K562 (cell line): ENCODE data around the gene CALR3. TPM values are rescaled to one million over a fixed set of nuclear protein-coding genes. Genes with fewer than 3 reads are reported as not detected.
A peak's percentile ranks its signal among the peaks of the same experiment; 100 is the strongest.

Experiments used
- ATAC-seq: fragments of 200-7000 bp; cut with Tn5 transposase; 3 replicates; pipeline ENCODE4 v1.9.1; 2020; ENCODE audit warnings: moderate library complexity
- BruUV-seq: library from RNA; stranded (reverse); fragments of 400-500 nt; replicated peaks from 2 replicates; lab custom pipeline; 2021; lab: Mats Ljungman, UMichigan
- CTCF ChIA-PET: fragments of 300-600 bp; formaldehyde crosslinking; extraction: SDS; loops from one replicate; lab custom pipeline; 2021; ENCODE audit warnings: low intra/inter-chr PET ratio; lab: Yijun Ruan, JAX
- POLR2A ChIA-PET: fragments of 300-600, 350-650 bp; sonication (Branson Sonifier 250); formaldehyde crosslinking; extraction: SDS; loops from one replicate; lab custom pipeline; 2021; ENCODE audit warnings: antibody characterized with exemption, inconsistent platforms; lab: Yijun Ruan, JAX
- DNase-seq, 4 experiments: peaks; one replicate each; pipeline versions ENCODE4 v3.0.0 to v3.0.0-alpha.2; 2011 to 2018; ENCODE audit warnings: low spot score in 3 of 4, mixed read lengths in 3 of 4; ENCODE audit errors: extremely low read depth in 1 of 4
- FAIRE-seq: peaks from 2 replicates; lab custom pipeline; 2011; peaks lifted over from hg19 to GRCh38; lab: Jason Lieb, UNC
- H2AFZ ChIP-seq: 2 replicates; pipeline ENCODE4 v1.6.0; 2011; ENCODE audit warnings: low read depth, low read length, control low read depth, inconsistent platforms
- H3K27ac ChIP-seq: fragments of 200-600 bp; 3 replicates; pipeline ENCODE4 v1.8.0; 2011; ENCODE audit warnings: low read depth, mild to moderate bottlenecking, control low read depth, inconsistent platforms, low read length, moderate library complexity, mixed read lengths; ENCODE audit errors: extremely low read depth
- H3K27me3 ChIP-seq, 2 experiments: fragments of 300-600 bp in 1 of 2; 2 replicates in 1 of 2; 3 replicates in 1 of 2; pipeline versions ENCODE4 v1.6.0 to v1.8.0; 2011; ENCODE audit warnings: inconsistent platforms in 2 of 2, low read length in 2 of 2, mild to moderate bottlenecking in 1 of 2, mixed read lengths in 1 of 2, moderate library complexity in 1 of 2; ENCODE audit not compliant: control insufficient read depth in 2 of 2, insufficient read depth in 2 of 2
- H3K36me3 ChIP-seq: fragments of 300-600 bp; 3 replicates; pipeline ENCODE4 v1.8.0; 2011; ENCODE audit warnings: mild to moderate bottlenecking, low read length, inconsistent platforms; ENCODE audit not compliant: control insufficient read depth, insufficient read depth
- H3K4me1 ChIP-seq, 2 experiments: fragments of 200-600 bp in 1 of 2; replicated peaks in 1 of 2; 2 replicates in 1 of 2; 3 replicates in 1 of 2; pipeline versions ENCODE4 v1.5.1 to v1.8.0; 2011; ENCODE audit warnings: inconsistent platforms in 2 of 2, low read length in 2 of 2, mild to moderate bottlenecking in 1 of 2, mixed read lengths in 1 of 2, moderate library complexity in 1 of 2; ENCODE audit not compliant: control insufficient read depth in 2 of 2, insufficient read depth in 2 of 2
- H3K4me2 ChIP-seq: 2 replicates; pipeline ENCODE4 v1.6.1; 2011; ENCODE audit warnings: low read length, control low read depth, inconsistent platforms, mixed read lengths; ENCODE audit not compliant: insufficient read depth
- H3K4me3 ChIP-seq: fragments of 200-600 bp; sonication (generic), shearing (Covaris generic); 2 replicates; pipeline ENCODE4 v1.5.1; 2016; ENCODE audit warnings: control low read depth, inconsistent platforms
- H3K79me2 ChIP-seq: fragments of 200-600 bp; 3 replicates; pipeline ENCODE4 v1.8.0; 2011; ENCODE audit warnings: low read length, inconsistent platforms; ENCODE audit not compliant: control insufficient read depth, insufficient read depth
- H3K9ac ChIP-seq, 2 experiments: 2 replicates each; pipeline versions ENCODE4 v1.6.0 to v1.6.1; 2011; ENCODE audit warnings: low read depth in 2 of 2, low read length in 2 of 2, control low read depth in 1 of 2, inconsistent platforms in 1 of 2, mild to moderate bottlenecking in 1 of 2, mixed read lengths in 1 of 2; ENCODE audit not compliant: insufficient read depth in 1 of 2
- H3K9me1 ChIP-seq: one replicate; pipeline ENCODE4 v1.6.0; 2011; ENCODE audit warnings: inconsistent platforms, mild to moderate bottlenecking, low read length, moderate library complexity; ENCODE audit not compliant: control insufficient read depth, insufficient read depth
- H3K9me3 ChIP-seq: replicated peaks from 2 replicates; pipeline ENCODE4 v1.5.1; 2011; ENCODE audit warnings: low read depth, low read length, inconsistent platforms; ENCODE audit not compliant: control insufficient read depth, insufficient read depth
- H4K20me1 ChIP-seq: replicated peaks from 2 replicates; pipeline ENCODE4 v1.6.1; 2011; ENCODE audit warnings: low read length, inconsistent platforms, mixed read lengths; ENCODE audit not compliant: control insufficient read depth, insufficient read depth
- ASH1L ChIP-seq: fragments of 450-650 bp; IDR thresholded peaks from 2 replicates; pipeline ENCODE4 v1.6.1; 2018; ENCODE audit warnings: borderline replicate concordance, mild to moderate bottlenecking, low read depth; ENCODE audit not compliant: partially characterized antibody
- BACH1 ChIP-seq: fragments of 200-800 bp; sonication (Bioruptor generic); IDR thresholded peaks from 2 replicates; pipeline ENCODE4 v1.6.1; 2016; ENCODE audit warnings: missing genetic modification characterization, missing compliant biosample characterization
- CBFA2T3 ChIP-seq: fragments of 450-650 bp; IDR thresholded peaks from 2 replicates; pipeline ENCODE4 v1.6.1; 2017
- CCNT2 ChIP-seq: IDR thresholded peaks from 2 replicates; pipeline ENCODE4 v1.6.1; 2011; ENCODE audit warnings: borderline replicate concordance, low read depth, mild to moderate bottlenecking, moderate library complexity, mixed read lengths, low read length; ENCODE audit not compliant: insufficient read length; ENCODE audit errors: extremely low read depth
- FOXK1 ChIP-seq: sonication (generic); formaldehyde crosslinking; IDR thresholded peaks from 2 replicates; pipeline ENCODE4 v1.8.0; 2022; ENCODE audit warnings: missing genetic modification reagents, mild to moderate bottlenecking, borderline replicate concordance
- HOMEZ ChIP-seq: fragments of 250-450 bp; sonication (Bioruptor Pico); IDR thresholded peaks from 2 replicates; pipeline ENCODE4 v1.4.0; 2020; ENCODE audit warnings: mild to moderate bottlenecking, moderate library complexity
- JUND ChIP-seq, 2 experiments: IDR thresholded peaks; 2 replicates in 1 of 2; 3 replicates in 1 of 2; pipeline ENCODE4 v1.6.1; 2011; ENCODE audit warnings: borderline replicate concordance in 2 of 2, low read depth in 2 of 2, low read length in 2 of 2, improper control_type of control experiment in 1 of 2, missing biosample characterization in 1 of 2, missing genetic modification characterization in 1 of 2, missing genetic modification reagents in 1 of 2
- MBD1 ChIP-seq: fragments of 250-450 bp; sonication (Bioruptor Pico); IDR thresholded peaks from 2 replicates; pipeline ENCODE4 v1.8.0; 2022; ENCODE audit warnings: inconsistent platforms
- MXI1 ChIP-seq: IDR thresholded peaks from 2 replicates; pipeline ENCODE4 v1.6.1; 2011; ENCODE audit warnings: low read depth, mild to moderate bottlenecking, improper control_type of control experiment, low read length
- NCOA1 ChIP-seq: fragments of 450-650 bp; IDR thresholded peaks from 2 replicates; pipeline ENCODE4 v1.6.1; 2016; ENCODE audit warnings: low read depth
- NRF1 ChIP-seq, 2 experiments: fragments of 450-650 bp; IDR thresholded peaks in 1 of 2; conservative IDR thresholded peaks in 1 of 2; 2 replicates each; pipeline ENCODE4 v1.6.1; 2014; ENCODE audit warnings: mild to moderate bottlenecking in 2 of 2
- POLR2AphosphoS5 ChIP-seq: IDR thresholded peaks from 2 replicates; pipeline ENCODE4 v1.6.1; 2011; ENCODE audit warnings: mild to moderate bottlenecking, low read depth, low read length, moderate library complexity; ENCODE audit not compliant: control insufficient read depth, insufficient read depth
- POLR2G ChIP-seq: fragments of 200-400 bp; formaldehyde crosslinking; IDR thresholded peaks from 2 replicates; pipeline ENCODE4 v1.6.1; 2017; ENCODE audit warnings: low read depth, mild to moderate bottlenecking, antibody characterized with exemption, low read length, moderate library complexity
- SMARCA4 ChIP-seq: fragments of 450-650 bp; IDR thresholded peaks from 2 replicates; pipeline ENCODE4 v1.6.1; 2016
- TEAD2 ChIP-seq: fragments of 450-650 bp; IDR thresholded peaks from 2 replicates; pipeline ENCODE4 v1.6.1; 2016; ENCODE audit warnings: missing genetic modification characterization, control low read depth, missing compliant biosample characterization
- ZBED1 ChIP-seq: IDR thresholded peaks from 2 replicates; pipeline ENCODE4 v1.6.1; 2014
- ZEB2 ChIP-seq: fragments of 450-650 bp; IDR thresholded peaks from 2 replicates; pipeline ENCODE4 v1.6.1; 2016
- WGBS: fragments of 100-300 bp; shearing (Covaris generic); methylation state at CpG from one replicate; pipeline ENCODE4 v1.1.6; 2016; ENCODE audit warnings: low coverage, mixed read lengths; ENCODE audit not compliant: insufficient coverage; ENCODE audit errors: missing lambda C conversion rate; 5-methylcytosine and 5-hydroxymethylcytosine counted together
- in situ Hi-C: fragments of 300-500 bp; cut with MboI; formaldehyde crosslinking; loops from 4 replicates; pipeline ENCODE4 v1.15.0; 2018; ENCODE audit warnings: inconsistent platforms, mixed read lengths
- intact Hi-C: fragments of 100-400 bp; cut with micrococcal nuclease; formaldehyde crosslinking; loops from 2 replicates; pipeline ENCODE4 v1.14.2; 2022
- polyA plus RNA-seq, 8 experiments: library from polyadenylated mRNA; depleted of rRNA in 4 of 8; stranded (reverse) in 5 of 8; unstranded in 3 of 8; fragments of >200 nt; fragmentation: Nextera tagmentation in 2 of 8; fragmentation: Illumina TruSeq in 1 of 8; extraction: Ambion mirVana in 2 of 8; extraction: Trizol in 1 of 8; gene quantifications; 2 replicates each; pipeline versions ENCODE4 v1.2.1 to v1.2.3, GENCODE V29; 2011 to 2014; ENCODE audit warnings: inconsistent platforms in 1 of 8, missing spikeins in 1 of 8
- total RNA-seq, 7 experiments: library from RNA; depleted of rRNA in 6 of 7; stranded (reverse); fragments of >200 nt in 6 of 7; fragmentation: Illumina TruSeq in 2 of 7; extraction: Trizol in 2 of 7; gene quantifications; 2 replicates each; pipeline versions ENCODE4 v1.2.1 to v1.2.3, GENCODE V29; 2011 to 2021; ENCODE audit warnings: low replicate concordance in 1 of 7

The CALR3 gene
- total and polyA plus RNA-seq, 9 of the 15 experiments (the other 6 are each of a cell fraction or from before 2014, with no cell fraction given): 0.15 to 0.41 (median 0.22) TPM; not detected in 4

- TF ChIP-seq JUND (IDR thresholded peaks at IDR 0.05; ENCODE audit: borderline replicate concordance, low read depth, low read length) (no peak), JUND (tag; IDR thresholded peaks at IDR 0.05; ENCODE audit: borderline replicate concordance, low read depth, low read length) (no peak), NCOA1 (no peak), CBFA2T3 (no peak), SMARCA4 (no peak)
Measured at GRCh38 chr19:16522559-16523377, 26.8 kb upstream of the CALR3 start (continued).

GRCh38 chr19:16521715-16522289 lies 25.8 kb upstream of the CALR3 start:
- no peak overlapping the region for H3K27ac ChIP-seq
- WGBS: 93% methylated on average over 8 of the region's 10 CpGs
- H3K4me1 ChIP-seq: peaks cover 0 to 14% of the 10 kb centered on the region in 2 experiments; a peak in 2 of 5 replicates
- peaks cover 9% of the 10 kb centered on the region; the same call in 1 of the 2 replicates for H4K20me1 ChIP-seq
- H3K27me3 ChIP-seq: no peaks in the 10 kb centered on the region
- no peak for TF ChIP-seq HOMEZ (CRISPR knock-in tag)
- no peak for TF ChIP-seq ASH1L
- TF ChIP-seq POLR2AphosphoS5: 0 out of 2 replicates have a peak, but pooled peaks have one; percentile 14
- TF ChIP-seq NRF1 (conservative IDR thresholded peaks at IDR 0.05 in 1 of 2, IDR thresholded peaks at IDR 0.05 in 1 of 2): no peak
- no peak for TF ChIP-seq TEAD2 (tag)
- no peak for TF ChIP-seq MXI1
- peak; percentile 39; the same call in 1 of the 2 replicates for TF ChIP-seq POLR2G
- no peak for TF ChIP-seq ZBED1
- TF ChIP-seq FOXK1 (CRISPR knock-in tag): no peak
- no peak for TF ChIP-seq ZEB2
- TF ChIP-seq BACH1 (tag): no peak
- no peak for TF ChIP-seq CCNT2
- no peak for TF ChIP-seq MBD1
- FAIRE-seq (no peak), DNase-seq (peak in 2 of 4 experiments; percentile 13 to 18), ATAC-seq (no peak)
- H3K4me3 ChIP-seq: no peak overlapping the region
- CTCF ChIA-PET: no interaction called here
- H2AFZ ChIP-seq: no peak overlapping the region
- H3K9me1 ChIP-seq: no peaks in the 10 kb centered on the region
- in situ Hi-C loops: no loop called here
- H3K4me2 ChIP-seq: no peak overlapping the region
- H3K9me3 ChIP-seq: no peaks in the 10 kb centered on the region
- intact Hi-C loops: no loop called here
- no TSS peak for BruUV-seq
- no peaks in the 10 kb centered on the region for H3K79me2 ChIP-seq
- H3K36me3 ChIP-seq: peaks cover 94% of the 10 kb centered on the region
- POLR2A ChIA-PET: interaction anchor here (0.6 to 2.4 kb wide), 2 partner anchors 13 to 57 kb away, joined by 3 to 9 read pairs; no protein-coding TSS in a partner anchor
- no peak overlapping the region; a peak in 1 of 4 replicates for H3K9ac ChIP-seq
